DOHH2 (cell line): ENCODE data around the gene RASL10A.
"Not testable (repeated sequence)": the region's sequence is repeated elsewhere in the genome, so short reads cannot be mapped to it uniquely, and the experiment has no call there.

ENCODE experiments used
- H3F3A ChIP-seq: fragments of 200-600 bp; sonication (generic), shearing (Covaris generic); 2 replicates; pipeline ENCODE4 v1.6.0; 2016; ENCODE audit warnings: antibody characterized with exemption, mild to moderate bottlenecking; ENCODE audit not compliant: control insufficient read depth, insufficient read depth
- H3K27ac ChIP-seq: fragments of 200-600 bp; sonication (generic); 2 replicates; pipeline ENCODE4 v1.5.1; 2014; ENCODE audit warnings: low read depth, mild to moderate bottlenecking, low read length, moderate library complexity
- H3K27me3 ChIP-seq: fragments of 200-600 bp; sonication (generic); 2 replicates; pipeline ENCODE4 v1.6.1; 2014; ENCODE audit warnings: mild to moderate bottlenecking, low read length, mixed read lengths; ENCODE audit not compliant: control insufficient read depth
- H3K36me3 ChIP-seq: fragments of 200-600 bp; sonication (generic); 2 replicates; pipeline ENCODE4 v1.6.1; 2014; ENCODE audit warnings: mild to moderate bottlenecking, low read length, moderate library complexity, mixed read lengths; ENCODE audit not compliant: control insufficient read depth
- H3K4me1 ChIP-seq: fragments of 200-600 bp; sonication (generic); 2 replicates; pipeline ENCODE4 v1.6.1; 2014; ENCODE audit warnings: mild to moderate bottlenecking, low read length, mixed read lengths; ENCODE audit not compliant: control insufficient read depth
- H3K4me2 ChIP-seq: fragments of 200-600 bp; sonication (generic); 2 replicates; pipeline ENCODE4 v1.6.0; 2014; ENCODE audit warnings: mild to moderate bottlenecking, low read length, moderate library complexity
- H3K4me3 ChIP-seq: fragments of 200-600 bp; sonication (generic); 2 replicates; pipeline ENCODE4 v1.5.1; 2014; ENCODE audit warnings: mild to moderate bottlenecking, low read length, mixed read lengths
- H3K79me2 ChIP-seq: fragments of 200-600 bp; sonication (generic); 2 replicates; pipeline ENCODE4 v1.6.1; 2014; ENCODE audit warnings: mild to moderate bottlenecking, low read length, mixed read lengths; ENCODE audit not compliant: control insufficient read depth
- H3K9me2 ChIP-seq: fragments of 200-600 bp; sonication (generic); replicated peaks from 2 replicates; pipeline ENCODE4 v1.6.1; 2014; ENCODE audit warnings: mild to moderate bottlenecking, low read length, mixed read lengths; ENCODE audit not compliant: control insufficient read depth
- H3K9me3 ChIP-seq: fragments of 200-600 bp; sonication (generic); 2 replicates; pipeline ENCODE4 v1.6.1; 2014; ENCODE audit warnings: antibody characterized with exemption, low read length, mixed read lengths; ENCODE audit not compliant: control insufficient read depth, insufficient read depth
- H4K20me1 ChIP-seq: fragments of 200-600 bp; sonication (generic); 2 replicates; pipeline ENCODE4 v1.6.0; 2014; ENCODE audit warnings: low read depth, mild to moderate bottlenecking, antibody characterized with exemption, low read length, moderate library complexity; ENCODE audit not compliant: control insufficient read depth, insufficient read depth
- EZH2phosphoT487 ChIP-seq: fragments of 200-600 bp; sonication (generic); IDR thresholded peaks from 2 replicates; pipeline ENCODE4 v1.6.1; 2017; ENCODE audit warnings: borderline replicate concordance, mild to moderate bottlenecking, antibody characterized with exemption, low read length, moderate library complexity, mixed read lengths
- TF ChIP-seq, protein P1 (sequence below): fragments of 200-600 bp; sonication (generic); IDR thresholded peaks from one replicate; pipeline ENCODE4 v1.5.1; 2014; ENCODE audit warnings: antibody characterized with exemption, mild to moderate bottlenecking, low read depth, low read length; ENCODE audit not compliant: poor library complexity, severe bottlenecking

Gene RASL10A

DNA sequence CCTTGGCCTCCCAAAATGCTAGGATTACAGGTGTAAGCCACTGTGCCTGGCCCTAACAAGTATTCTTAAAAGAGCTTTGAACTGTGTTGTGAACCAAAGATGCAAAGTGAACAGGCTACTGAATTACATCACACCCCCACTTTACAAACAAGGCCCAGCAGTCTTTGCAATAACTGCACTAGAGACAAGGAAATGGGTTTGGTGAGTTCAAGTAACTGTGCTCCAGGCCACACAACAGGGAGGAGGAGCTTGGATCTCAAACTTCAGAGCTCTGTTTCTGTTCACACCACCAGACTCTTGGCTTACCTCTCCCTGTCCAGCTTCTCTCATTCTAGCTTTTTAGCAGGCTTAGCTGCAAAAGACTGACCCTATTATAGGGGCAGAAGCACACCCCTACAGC, 30.4 kb upstream of the RASL10A start:
- TF ChIP-seq EZH2phosphoT487 = no peak
- TF ChIP-seq, protein P1, sequence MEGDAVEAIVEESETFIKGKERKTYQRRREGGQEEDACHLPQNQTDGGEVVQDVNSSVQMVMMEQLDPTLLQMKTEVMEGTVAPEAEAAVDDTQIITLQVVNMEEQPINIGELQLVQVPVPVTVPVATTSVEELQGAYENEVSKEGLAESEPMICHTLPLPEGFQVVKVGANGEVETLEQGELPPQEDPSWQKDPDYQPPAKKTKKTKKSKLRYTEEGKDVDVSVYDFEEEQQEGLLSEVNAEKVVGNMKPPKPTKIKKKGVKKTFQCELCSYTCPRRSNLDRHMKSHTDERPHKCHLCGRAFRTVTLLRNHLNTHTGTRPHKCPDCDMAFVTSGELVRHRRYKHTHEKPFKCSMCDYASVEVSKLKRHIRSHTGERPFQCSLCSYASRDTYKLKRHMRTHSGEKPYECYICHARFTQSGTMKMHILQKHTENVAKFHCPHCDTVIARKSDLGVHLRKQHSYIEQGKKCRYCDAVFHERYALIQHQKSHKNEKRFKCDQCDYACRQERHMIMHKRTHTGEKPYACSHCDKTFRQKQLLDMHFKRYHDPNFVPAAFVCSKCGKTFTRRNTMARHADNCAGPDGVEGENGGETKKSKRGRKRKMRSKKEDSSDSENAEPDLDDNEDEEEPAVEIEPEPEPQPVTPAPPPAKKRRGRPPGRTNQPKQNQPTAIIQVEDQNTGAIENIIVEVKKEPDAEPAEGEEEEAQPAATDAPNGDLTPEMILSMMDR = no peak
- Histone ChIP-seq H3K9me3 (no peaks in the 10 kb centered on the region), H3K27me3 (no peaks in the 10 kb centered on the region), H3K4me2 (no peak overlapping the region), H3K27ac (no peak overlapping the region), H4K20me1 (peaks cover 8% of the 10 kb centered on the region; the same call in 1 of the 2 replicates), H3F3A (no peaks in the 10 kb centered on the region), H3K4me3 (no peak overlapping the region), H3K79me2 (no peaks in the 10 kb centered on the region), H3K36me3 (peaks cover 90% of the 10 kb centered on the region), H3K9me2 (no peaks in the 10 kb centered on the region), H3K4me1 (no peaks in the 10 kb centered on the region)

DNA sequence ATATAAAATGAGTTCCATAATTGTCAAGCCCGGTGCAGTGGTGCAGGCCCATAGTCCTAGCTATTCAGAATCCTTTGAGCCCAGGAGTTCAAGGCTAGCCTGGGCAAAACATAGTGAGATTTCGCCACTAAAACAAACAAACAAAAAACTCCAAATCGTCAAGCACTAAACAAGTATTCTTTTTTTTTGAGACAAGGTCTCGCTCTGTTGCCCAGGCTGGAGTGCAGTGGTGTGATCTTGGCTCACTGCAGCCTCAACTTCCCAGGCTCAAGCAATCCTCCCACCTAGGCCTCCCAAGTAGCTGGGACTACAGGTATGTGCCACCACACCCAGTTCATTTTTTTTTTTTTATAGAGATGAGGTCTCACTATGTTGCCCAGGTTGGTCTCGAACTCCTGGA, 29.4 kb upstream of the RASL10A start:
- not testable (repeated sequence) for H3K27me3 ChIP-seq, H3K9me2 ChIP-seq, H3K27ac ChIP-seq, H4K20me1 ChIP-seq, H3K9me3 ChIP-seq, H3K79me2 ChIP-seq, H3K4me3 ChIP-seq, H3F3A ChIP-seq, H3K4me2 ChIP-seq, H3K4me1 ChIP-seq
- H3K36me3 ChIP-seq = peaks cover 90% of the 10 kb centered on the region

GRCh38 chr22:29344137-29344536, 28.6 kb upstream of the RASL10A start:
- Histone ChIP-seq H3K27ac (no peak overlapping the region), H3K9me3 (no peaks in the 10 kb centered on the region), H3K4me3 (no peak overlapping the region), H3K36me3 (peaks cover 88% of the 10 kb centered on the region), H3K4me1 (no peaks in the 10 kb centered on the region), H3K79me2 (no peaks in the 10 kb centered on the region), H3K4me2 (no peak overlapping the region), H3K9me2 (no peaks in the 10 kb centered on the region), H3F3A (no peaks in the 10 kb centered on the region), H4K20me1 (peaks cover 8% of the 10 kb centered on the region; the same call in 1 of the 2 replicates), H3K27me3 (no peaks in the 10 kb centered on the region)
- no peak for TF ChIP-seq EZH2phosphoT487
- TF ChIP-seq, protein P1 = no peak

DNA sequence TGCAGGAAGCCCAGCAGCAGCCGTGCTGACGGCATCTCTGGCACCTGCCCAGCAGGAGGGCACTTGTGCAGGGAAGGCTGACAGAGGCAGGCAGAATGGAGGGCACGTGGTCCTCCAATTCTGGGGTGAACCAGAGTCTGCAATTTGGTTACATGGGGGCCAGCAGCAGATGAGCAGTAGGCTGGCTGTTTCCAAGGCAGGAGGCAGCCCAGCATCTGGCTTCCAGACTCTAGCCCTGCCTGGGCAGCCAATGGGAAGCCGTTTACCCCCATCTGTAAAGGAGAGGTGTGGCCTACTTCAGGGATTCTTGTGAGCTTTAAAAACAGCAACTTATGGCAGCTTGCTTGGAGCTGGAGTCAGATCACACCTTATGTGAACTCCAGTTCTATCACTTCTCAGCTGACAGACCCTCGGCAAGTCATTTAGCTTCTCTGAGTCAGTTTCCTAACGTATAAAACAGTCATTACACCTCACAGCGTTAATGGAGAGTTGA, 27.9 kb upstream of the RASL10A start:
- Histone ChIP-seq H4K20me1 (peaks cover 8% of the 10 kb centered on the region; the same call in 1 of the 2 replicates), H3F3A (no peaks in the 10 kb centered on the region), H3K4me3 (no peak overlapping the region), H3K4me1 (no peaks in the 10 kb centered on the region), H3K27me3 (no peaks in the 10 kb centered on the region), H3K9me2 (no peaks in the 10 kb centered on the region), H3K9me3 (no peaks in the 10 kb centered on the region), H3K27ac (no peak overlapping the region), H3K4me2 (no peak overlapping the region), H3K36me3 (peaks cover 88% of the 10 kb centered on the region), H3K79me2 (no peaks in the 10 kb centered on the region)
- no peak for TF ChIP-seq EZH2phosphoT487
- TF ChIP-seq, protein P1 = no peak
